Ishikawa (cell line): ENCODE results near the gene SEL1L.

Experiments
- CEBPB ChIP-seq: IDR thresholded peaks from 2 replicates; pipeline ENCODE4 v1.6.1; 2012
- EP300 ChIP-seq: IDR thresholded peaks from 2 replicates; pipeline ENCODE4 v1.6.1; 2012; ENCODE audit warnings: borderline replicate concordance
- FOXM1 ChIP-seq: IDR thresholded peaks from 2 replicates; pipeline ENCODE4 v1.6.1; 2012; ENCODE audit warnings: low read depth, borderline replicate concordance
- RAD21 ChIP-seq: IDR thresholded peaks from 2 replicates; pipeline ENCODE4 v1.6.1; 2012; ENCODE audit warnings: low read depth
- TAF1 ChIP-seq: IDR thresholded peaks from 2 replicates; pipeline ENCODE4 v1.6.1; 2012; ENCODE audit warnings: low read depth, mild to moderate bottlenecking
- TCF12 ChIP-seq: IDR thresholded peaks from 2 replicates; pipeline ENCODE4 v1.6.1; 2012; ENCODE audit warnings: low read depth
- YY1 ChIP-seq: IDR thresholded peaks from 2 replicates; pipeline ENCODE4 v1.6.1; 2012; ENCODE audit warnings: low read depth
- TF ChIP-seq, protein P1 (sequence below): IDR thresholded peaks from 2 replicates; pipeline ENCODE4 v1.6.1; 2012
- TF ChIP-seq, protein P2 (sequence below): IDR thresholded peaks from 2 replicates; pipeline ENCODE4 v1.6.1; 2012

DNA sequence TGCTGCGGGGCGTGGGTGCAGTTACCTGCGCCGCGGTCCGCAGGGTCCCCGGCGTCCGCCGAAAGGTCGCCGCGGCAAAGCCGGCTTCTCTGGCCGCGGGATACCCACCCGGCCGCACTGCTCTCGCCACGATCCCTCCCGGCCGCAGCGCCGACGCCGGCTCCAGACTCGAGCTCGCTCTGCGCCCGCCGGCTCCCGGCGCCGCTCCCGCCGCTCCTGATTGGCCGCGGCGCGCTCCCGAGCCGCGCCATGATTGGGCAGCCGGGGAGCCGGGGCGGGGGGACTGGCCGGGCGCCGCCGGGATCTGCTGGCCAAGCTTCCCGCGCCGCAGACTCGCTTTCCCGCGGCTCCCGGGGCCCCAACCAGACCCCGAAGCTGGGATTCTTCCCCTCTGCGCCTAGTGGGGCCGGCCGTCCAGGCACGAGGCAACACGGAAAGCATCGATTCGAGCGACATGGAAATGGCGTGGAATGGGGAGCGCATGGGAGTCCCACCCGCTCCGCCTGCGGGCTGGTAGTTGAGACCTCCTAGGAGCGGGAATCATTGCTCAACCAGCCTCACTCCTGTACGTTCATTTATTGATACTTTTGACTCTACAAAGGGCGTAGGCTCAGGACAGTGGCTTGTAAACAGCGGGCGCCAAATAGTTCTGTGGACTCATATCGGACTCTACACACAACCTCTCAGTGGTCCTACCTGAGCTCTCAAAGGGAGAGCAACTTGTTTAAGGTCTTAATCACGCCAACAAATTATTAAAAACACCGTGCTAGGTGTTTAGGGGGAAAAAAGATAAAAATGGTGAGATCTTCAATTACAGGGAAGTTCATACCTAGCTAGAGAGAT, 97.1 kb downstream of the SEL1L start:
- TF ChIP-seq, protein P1, sequence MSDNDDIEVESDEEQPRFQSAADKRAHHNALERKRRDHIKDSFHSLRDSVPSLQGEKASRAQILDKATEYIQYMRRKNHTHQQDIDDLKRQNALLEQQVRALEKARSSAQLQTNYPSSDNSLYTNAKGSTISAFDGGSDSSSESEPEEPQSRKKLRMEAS: peak; percentile 82
- TF ChIP-seq, protein P2, sequence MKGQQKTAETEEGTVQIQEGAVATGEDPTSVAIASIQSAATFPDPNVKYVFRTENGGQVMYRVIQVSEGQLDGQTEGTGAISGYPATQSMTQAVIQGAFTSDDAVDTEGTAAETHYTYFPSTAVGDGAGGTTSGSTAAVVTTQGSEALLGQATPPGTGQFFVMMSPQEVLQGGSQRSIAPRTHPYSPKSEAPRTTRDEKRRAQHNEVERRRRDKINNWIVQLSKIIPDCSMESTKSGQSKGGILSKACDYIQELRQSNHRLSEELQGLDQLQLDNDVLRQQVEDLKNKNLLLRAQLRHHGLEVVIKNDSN: no peak
- TF ChIP-seq EP300 (no peak), FOXM1 (no peak), TAF1 (peak; percentile 61; the same call in 1 of the 2 replicates), RAD21 (no peak), YY1 (no peak), CEBPB (peak; percentile 56; the same call in 1 of the 2 replicates), TCF12 (no peak; the same call in 1 of the 2 replicates)
